Measurements from ENCODE around the gene C3orf20.

Gene C3orf20

GRCh38 chr3:14672588-14672987 is 2.4 kb upstream of the C3orf20 start:
- Histone ChIP-seq H2BK12ac (ENCODE audit: low read length) (no peak overlapping the region), H3K36me3 (ENCODE audit: control insufficient read depth in 1 of 2, insufficient read depth in 2 of 2, low read length in 2 of 2) (peaks cover 21 to 32% of the 10 kb centered on the region in 2 experiments), H3K4me3 (ENCODE audit: low read depth, low read length) (no peak overlapping the region), H4K91ac (ENCODE audit: low read depth, low read length) (no peak overlapping the region), H2BK5ac (ENCODE audit: low read depth, low read length, poor library complexity) (no peak overlapping the region), H3K14ac (ENCODE audit: low read length) (no peak overlapping the region), H4K12ac (ENCODE audit: low read depth, low read length) (no peak overlapping the region), H2AK5ac (ENCODE audit: low read length) (no peak overlapping the region), H3K79me1 (ENCODE audit: low read length) (no peaks in the 10 kb centered on the region), H4K8ac (ENCODE audit: low read depth, low read length) (no peak overlapping the region), H3K23ac (ENCODE audit: low read length) (no peak overlapping the region), H3K27ac (ENCODE audit: low read depth, low read length) (no peak overlapping the region), H3K9ac (ENCODE audit: low read length) (no peak overlapping the region), H2AFZ (ENCODE audit: insufficient read depth, low read length, poor library complexity) (no peak overlapping the region), H3K27me3 (ENCODE audit: insufficient read depth, low read length) (no peaks in the 10 kb centered on the region), H3K4ac (ENCODE audit: low read depth, low read length) (no peak overlapping the region), H3K4me1 (ENCODE audit: control insufficient read depth in 1 of 2, insufficient read depth in 2 of 2, low read length in 2 of 2) (no peaks in the 10 kb centered on the region), H3K4me2 (ENCODE audit: low read length) (no peak overlapping the region), H3K9me3 (ENCODE audit: insufficient read depth, low read depth, low read length) (no peaks in the 10 kb centered on the region), H2BK120ac (ENCODE audit: insufficient read depth, low read length, poor library complexity) (no peak overlapping the region), H3K79me2 (ENCODE audit: control insufficient read depth, insufficient read depth, low read length, poor library complexity) (no peaks in the 10 kb centered on the region), H3K18ac (ENCODE audit: low read length) (no peak overlapping the region)
- DNase-seq: no peak
- no CpG with 5 or more reads among the region's 4 CpGs for WGBS (ENCODE audit: extremely low coverage, insufficient coverage, insufficient read length)

GRCh38 chr3:14676881-14677280 is 1.9 kb downstream of the C3orf20 start:
- Histone ChIP-seq H3K4me1 (ENCODE audit: control insufficient read depth in 1 of 2, insufficient read depth in 2 of 2, low read length in 2 of 2) (peaks cover 0 to 2% of the 10 kb centered on the region in 2 experiments), H3K4me3 (ENCODE audit: low read depth, low read length) (no peak overlapping the region), H2BK5ac (ENCODE audit: low read depth, low read length, poor library complexity) (no peak overlapping the region), H4K8ac (ENCODE audit: low read depth, low read length) (no peak overlapping the region), H3K23ac (ENCODE audit: low read length) (no peak overlapping the region), H3K14ac (ENCODE audit: low read length) (no peak overlapping the region), H3K4ac (ENCODE audit: low read depth, low read length) (no peak overlapping the region), H2AK5ac (ENCODE audit: low read length) (no peak overlapping the region), H4K12ac (ENCODE audit: low read depth, low read length) (no peak overlapping the region), H3K9me3 (ENCODE audit: insufficient read depth, low read depth, low read length) (peaks cover 4% of the 10 kb centered on the region), H2AFZ (ENCODE audit: insufficient read depth, low read length, poor library complexity) (no peak overlapping the region), H4K91ac (ENCODE audit: low read depth, low read length) (no peak overlapping the region), H2BK120ac (ENCODE audit: insufficient read depth, low read length, poor library complexity) (no peak overlapping the region), H3K27ac (ENCODE audit: low read depth, low read length) (no peak overlapping the region), H3K4me2 (ENCODE audit: low read length) (no peak overlapping the region), H3K9ac (ENCODE audit: low read length) (no peak overlapping the region), H3K36me3 (ENCODE audit: control insufficient read depth in 1 of 2, insufficient read depth in 2 of 2, low read length in 2 of 2) (peaks cover 3 to 4% of the 10 kb centered on the region in 2 experiments), H3K18ac (ENCODE audit: low read length) (no peak overlapping the region), H3K27me3 (ENCODE audit: insufficient read depth, low read length) (no peaks in the 10 kb centered on the region), H2BK12ac (ENCODE audit: low read length) (no peak overlapping the region), H3K79me2 (ENCODE audit: control insufficient read depth, insufficient read depth, low read length, poor library complexity) (no peaks in the 10 kb centered on the region), H3K79me1 (ENCODE audit: low read length) (no peaks in the 10 kb centered on the region)
- WGBS (ENCODE audit: extremely low coverage, insufficient coverage, insufficient read length): no CpG with 5 or more reads among the region's 4 CpGs
- peak in 1 of 2 donors; percentile 33 for DNase-seq

- Histone ChIP-seq H3K9me3 (ENCODE audit: insufficient read depth, low read depth, low read length) (peaks cover 4% of the 10 kb centered on the region), H3K36me3 (ENCODE audit: control insufficient read depth in 1 of 2, insufficient read depth in 2 of 2, low read length in 2 of 2) (no peaks in the 10 kb centered on the region), H2BK120ac (ENCODE audit: insufficient read depth, low read length, poor library complexity) (no peak overlapping the region), H3K79me1 (ENCODE audit: low read length) (no peaks in the 10 kb centered on the region), H4K12ac (ENCODE audit: low read depth, low read length) (no peak overlapping the region), H4K8ac (ENCODE audit: low read depth, low read length) (no peak overlapping the region), H3K14ac (ENCODE audit: low read length) (no peak overlapping the region), H3K4me1 (ENCODE audit: control insufficient read depth in 1 of 2, insufficient read depth in 2 of 2, low read length in 2 of 2) (peaks cover 0 to 2% of the 10 kb centered on the region in 2 experiments), H3K18ac (ENCODE audit: low read length) (no peak overlapping the region), H3K4me2 (ENCODE audit: low read length) (no peak overlapping the region), H3K4me3 (ENCODE audit: low read depth, low read length) (no peak overlapping the region), H3K9ac (ENCODE audit: low read length) (no peak overlapping the region), H2BK5ac (ENCODE audit: low read depth, low read length, poor library complexity) (no peak overlapping the region), H3K27ac (ENCODE audit: low read depth, low read length) (no peak overlapping the region), H2AFZ (ENCODE audit: insufficient read depth, low read length, poor library complexity) (no peak overlapping the region), H2BK12ac (ENCODE audit: low read length) (no peak overlapping the region), H2AK5ac (ENCODE audit: low read length) (no peak overlapping the region), H3K23ac (ENCODE audit: low read length) (no peak overlapping the region), H3K4ac (ENCODE audit: low read depth, low read length) (no peak overlapping the region), H4K91ac (ENCODE audit: low read depth, low read length) (no peak overlapping the region), H3K79me2 (ENCODE audit: control insufficient read depth, insufficient read depth, low read length, poor library complexity) (no peaks in the 10 kb centered on the region), H3K27me3 (ENCODE audit: insufficient read depth, low read length) (no peaks in the 10 kb centered on the region)
- DNase-seq: no peak
- WGBS (ENCODE audit: extremely low coverage, insufficient coverage, insufficient read length): no CpG with 5 or more reads among the region's 7 CpGs
Measured at GRCh38 chr3:14678015-14678503, 3.1 kb downstream of the C3orf20 start.

GRCh38 chr3:14680115-14680514 is 5.2 kb downstream of the C3orf20 start:
- H3K9me3 ChIP-seq (ENCODE audit: insufficient read depth, low read depth, low read length): peaks cover 4% of the 10 kb centered on the region
- no peaks in the 10 kb centered on the region for H3K36me3 ChIP-seq (ENCODE audit: control insufficient read depth in 1 of 2, insufficient read depth in 2 of 2, low read length in 2 of 2)
- no peaks in the 10 kb centered on the region for H3K79me1 ChIP-seq (ENCODE audit: low read length)
- no peak overlapping the region for H3K4me2 ChIP-seq (ENCODE audit: low read length)
- no peak overlapping the region for H4K8ac ChIP-seq (ENCODE audit: low read depth, low read length)
- no peak overlapping the region for H4K12ac ChIP-seq (ENCODE audit: low read depth, low read length)
- no peak overlapping the region for H3K14ac ChIP-seq (ENCODE audit: low read length)
- no peak overlapping the region for H2BK120ac ChIP-seq (ENCODE audit: insufficient read depth, low read length, poor library complexity)
- no peak overlapping the region for H2BK5ac ChIP-seq (ENCODE audit: low read depth, low read length, poor library complexity)
- H3K4me1 ChIP-seq (ENCODE audit: control insufficient read depth in 1 of 2, insufficient read depth in 2 of 2, low read length in 2 of 2): peaks cover 0 to 2% of the 10 kb centered on the region in 2 experiments
- no peak overlapping the region for H2AK5ac ChIP-seq (ENCODE audit: low read length)
- no peak overlapping the region for H4K91ac ChIP-seq (ENCODE audit: low read depth, low read length)
- DNase-seq: no peak
- H2BK12ac ChIP-seq (ENCODE audit: low read length): no peak overlapping the region
- H3K27me3 ChIP-seq (ENCODE audit: insufficient read depth, low read length): no peaks in the 10 kb centered on the region
- H3K4me3 ChIP-seq (ENCODE audit: low read depth, low read length): no peak overlapping the region
- H3K9ac ChIP-seq (ENCODE audit: low read length): no peak overlapping the region
- no peak overlapping the region for H3K23ac ChIP-seq (ENCODE audit: low read length)
- H2AFZ ChIP-seq (ENCODE audit: insufficient read depth, low read length, poor library complexity): no peak overlapping the region
- H3K79me2 ChIP-seq (ENCODE audit: control insufficient read depth, insufficient read depth, low read length, poor library complexity): no peaks in the 10 kb centered on the region
- H3K27ac ChIP-seq (ENCODE audit: low read depth, low read length): no peak overlapping the region
- no peak overlapping the region for H3K4ac ChIP-seq (ENCODE audit: low read depth, low read length)
- no peak overlapping the region for H3K18ac ChIP-seq (ENCODE audit: low read length)
- no CpG with 5 or more reads among the region's 1 CpG for WGBS (ENCODE audit: extremely low coverage, insufficient coverage, insufficient read length)
